GM19468 (cell line): ENCODE results near the gene CYB5B.

ENCODE experiments used
- ATAC-seq: cut with Tn5 transposase; IDR thresholded peaks from one replicate; pipeline ENCODE4 v1.9.1; 2021; ENCODE audit warnings: mild to moderate bottlenecking, moderate library complexity, moderate number of reproducible peaks; ENCODE audit not compliant: unreplicated experiment; ENCODE audit errors: extremely low read depth

The CYB5B gene

GRCh38 chr16:69481901-69482341, 57.5 kb downstream of the CYB5B start:
- no peak for ATAC-seq

- ATAC-seq: no peak
Observed at GRCh38 chr16:69482410-69482991, 58.1 kb downstream of the CYB5B start.

GRCh38 chr16:69483611-69484010, 59.2 kb downstream of the CYB5B start:
- no peak for ATAC-seq

- no peak for ATAC-seq
Observed at GRCh38 chr16:69485361-69485760, 60.9 kb downstream of the CYB5B start.

GRCh38 chr16:69485816-69486215, 61.4 kb downstream of the CYB5B start:
- no peak for ATAC-seq

- ATAC-seq: no peak
Observed at GRCh38 chr16:69486272-69486671, 61.9 kb downstream of the CYB5B start.

- no peak for ATAC-seq
Observed at GRCh38 chr16:69486724-69487123, 62.3 kb downstream of the CYB5B start.

- no peak for ATAC-seq
Observed at GRCh38 chr16:69490707-69491324, 66.4 kb downstream of the CYB5B start.

- ATAC-seq: no peak
Observed at GRCh38 chr16:69494991-69495392, 70.6 kb downstream of the CYB5B start.

- no peak for ATAC-seq
Observed at GRCh38 chr16:69495821-69496220, 71.4 kb downstream of the CYB5B start.

GRCh38 chr16:69496376-69496775, 72.0 kb downstream of the CYB5B start:
- ATAC-seq: no peak

- no peak for ATAC-seq
Observed at GRCh38 chr16:69496896-69497295, 72.5 kb downstream of the CYB5B start.

GRCh38 chr16:69497876-69498596, 73.6 kb downstream of the CYB5B start:
- no peak for ATAC-seq

- ATAC-seq: no peak
Observed at GRCh38 chr16:69498926-69499325, 74.5 kb downstream of the CYB5B start.

GRCh38 chr16:69499541-69500230, 75.3 kb downstream of the CYB5B start:
- no peak for ATAC-seq

- ATAC-seq: no peak
Observed at GRCh38 chr16:69500496-69500895, 76.1 kb downstream of the CYB5B start.

GRCh38 chr16:69501956-69502745, 77.7 kb downstream of the CYB5B start:
- no peak for ATAC-seq

- ATAC-seq: no peak
Observed at GRCh38 chr16:69503244-69503643, 78.8 kb downstream of the CYB5B start.

GRCh38 chr16:69508033-69508755, 83.8 kb downstream of the CYB5B start:
- no peak for ATAC-seq

- ATAC-seq: no peak
Observed at GRCh38 chr16:69509125-69509524, 84.7 kb downstream of the CYB5B start.
